HepG2 (cell line): ENCODE results near the gene HLA-DOA. TPM values are rescaled to one million over a fixed set of nuclear protein-coding genes. Genes with fewer than 3 reads are reported as not detected.

Experiments used
- ATF1 ChIP-seq: IDR thresholded peaks from 2 replicates; pipeline ENCODE4 v1.6.1; 2016; ENCODE audit warnings: mild to moderate bottlenecking, control low read depth
- ATF7-NPFF ChIP-seq: sonication (generic); formaldehyde crosslinking; IDR thresholded peaks from 2 replicates; pipeline ENCODE4 v1.8.1; 2023; ENCODE audit warnings: mild to moderate bottlenecking, low read depth, missing genetic modification reagents, moderate library complexity
- HNF4A ChIP-seq: sonication (generic); formaldehyde crosslinking; IDR thresholded peaks from 2 replicates; pipeline ENCODE4 v1.4.0; 2020; ENCODE audit warnings: missing genetic modification reagents
- HNF4G ChIP-seq, 2 experiments: sonication (generic) in 1 of 2; formaldehyde crosslinking in 1 of 2; IDR thresholded peaks; 2 replicates each; pipeline versions ENCODE4 v1.4.0 to v1.6.1; 2011 to 2020; ENCODE audit warnings: borderline replicate concordance in 2 of 2, low read depth in 2 of 2, mild to moderate bottlenecking in 2 of 2, low read length in 1 of 2, missing genetic modification reagents in 1 of 2, moderate library complexity in 1 of 2
- HNRNPLL ChIP-seq: fragments of 200-400 bp; formaldehyde crosslinking; IDR thresholded peaks from 2 replicates; pipeline ENCODE4 v1.6.1; 2017; ENCODE audit warnings: mild to moderate bottlenecking, low read depth, low read length; ENCODE audit not compliant: poor library complexity, severe bottlenecking
- MATR3 ChIP-seq: sonication (generic); formaldehyde crosslinking; IDR thresholded peaks from 2 replicates; pipeline ENCODE4 v1.4.0; 2020; ENCODE audit warnings: missing genetic modification reagents
- RAD21 ChIP-seq: fragments of 450-650 bp; formaldehyde crosslinking; IDR thresholded peaks from 2 replicates; pipeline ENCODE4 v1.5.0; 2020; ENCODE audit warnings: mild to moderate bottlenecking
- TMF1 ChIP-seq: sonication (generic); formaldehyde crosslinking; IDR thresholded peaks from 2 replicates; pipeline ENCODE4 v1.8.1; 2022; ENCODE audit warnings: low read depth, missing genetic modification reagents
- TOE1 ChIP-seq: sonication (generic); formaldehyde crosslinking; IDR thresholded peaks from 2 replicates; pipeline ENCODE4 v1.4.0; 2020; ENCODE audit warnings: mild to moderate bottlenecking, missing genetic modification reagents
- ZFP37 ChIP-seq: sonication (generic); formaldehyde crosslinking; IDR thresholded peaks from 2 replicates; pipeline ENCODE4 v1.4.0; 2020; ENCODE audit warnings: missing genetic modification reagents, borderline replicate concordance
- ZFY ChIP-seq: sonication (generic); formaldehyde crosslinking; IDR thresholded peaks from 2 replicates; pipeline ENCODE4 v1.4.0; 2020; ENCODE audit warnings: missing genetic modification reagents
- ZNF10 ChIP-seq: sonication (generic); formaldehyde crosslinking; IDR thresholded peaks from 2 replicates; pipeline ENCODE4 v1.4.0; 2020; ENCODE audit warnings: mild to moderate bottlenecking, low read depth, missing genetic modification reagents, borderline replicate concordance
- ZNF230 ChIP-seq: sonication (generic); formaldehyde crosslinking; IDR thresholded peaks from 2 replicates; pipeline ENCODE4 v1.4.0; 2020; ENCODE audit warnings: mild to moderate bottlenecking, missing genetic modification reagents
- ZNF260 ChIP-seq: sonication (generic); formaldehyde crosslinking; IDR thresholded peaks from 2 replicates; pipeline ENCODE4 v1.4.0; 2020; ENCODE audit warnings: missing genetic modification reagents, low read depth, mild to moderate bottlenecking, borderline replicate concordance
- ZNF264 ChIP-seq: sonication (generic); formaldehyde crosslinking; IDR thresholded peaks from 2 replicates; pipeline ENCODE4 v1.4.0; 2020; ENCODE audit warnings: missing genetic modification reagents
- ZNF296 ChIP-seq: sonication (generic); formaldehyde crosslinking; conservative IDR thresholded peaks from 2 replicates; pipeline ENCODE4 v1.5.0; 2020; ENCODE audit warnings: mild to moderate bottlenecking, missing genetic modification reagents
- ZNF644 ChIP-seq: IDR thresholded peaks from 2 replicates; pipeline ENCODE4 v1.6.1; 2016; ENCODE audit warnings: low read depth
- ZNF672 ChIP-seq: sonication (generic); formaldehyde crosslinking; IDR thresholded peaks from 2 replicates; pipeline ENCODE4 v1.8.1; 2022; ENCODE audit warnings: missing genetic modification reagents
- ZNF777 ChIP-seq: sonication (generic); formaldehyde crosslinking; IDR thresholded peaks from 2 replicates; pipeline ENCODE4 v1.4.0; 2020; ENCODE audit warnings: missing genetic modification reagents
- ZNF839 ChIP-seq: sonication (generic); formaldehyde crosslinking; IDR thresholded peaks from 2 replicates; pipeline ENCODE4 v1.4.0; 2020; ENCODE audit warnings: missing genetic modification reagents, mild to moderate bottlenecking, borderline replicate concordance
- polyA plus RNA-seq, 8 experiments: library from polyadenylated mRNA; depleted of rRNA in 3 of 8; stranded (reverse) in 7 of 8; unstranded in 1 of 8; fragments of >200 nt; fragmentation: Illumina TruSeq in 4 of 8; extraction: Trizol in 4 of 8; gene quantifications; 2 replicates each; pipeline versions ENCODE4 v1.2.1 to v1.2.3, GENCODE V29; 2011 to 2016; ENCODE audit warnings: low read depth in 4 of 8, missing spikeins in 1 of 8, mixed read lengths in 1 of 8; ENCODE audit not compliant: insufficient read depth in 1 of 8
- total RNA-seq, 5 experiments: library from RNA; depleted of rRNA; stranded (reverse); fragments of >200 nt; fragmentation: Illumina TruSeq; extraction: Trizol; gene quantifications; 2 replicates each; pipeline ENCODE4 v1.2.3, GENCODE V29; 2016; ENCODE audit warnings: low read depth in 1 of 5
- TF ChIP-seq, protein P1 (sequence below): IDR thresholded peaks from 2 replicates; pipeline ENCODE4 v1.6.1; 2016; ENCODE audit warnings: missing genetic modification reagents, missing compliant biosample characterization
- TF ChIP-seq, protein P2 (sequence below): sonication (generic); formaldehyde crosslinking; IDR thresholded peaks from 2 replicates; pipeline ENCODE4 v1.8.1; 2023; ENCODE audit warnings: missing genetic modification reagents, inconsistent platforms, borderline replicate concordance
- TF ChIP-seq, protein P3 (sequence below): sonication (generic); formaldehyde crosslinking; IDR thresholded peaks from 2 replicates; pipeline ENCODE4 v1.8.0; 2022; ENCODE audit warnings: missing genetic modification reagents, mild to moderate bottlenecking, borderline replicate concordance
- TF ChIP-seq, protein P4 (sequence below): sonication (generic); formaldehyde crosslinking; IDR thresholded peaks from 2 replicates; pipeline ENCODE4 v1.4.0; 2020; ENCODE audit warnings: missing genetic modification reagents
- TF ChIP-seq, protein P5 (sequence below): IDR thresholded peaks from 2 replicates; pipeline ENCODE4 v1.6.1; 2016; ENCODE audit warnings: mild to moderate bottlenecking

HLA-DOA gene
- total and polyA plus RNA-seq, 2 of the 13 experiments (the other 11 are each of a cell fraction or from before 2014, with no cell fraction given): 0.03 to 0.09 TPM

DNA sequence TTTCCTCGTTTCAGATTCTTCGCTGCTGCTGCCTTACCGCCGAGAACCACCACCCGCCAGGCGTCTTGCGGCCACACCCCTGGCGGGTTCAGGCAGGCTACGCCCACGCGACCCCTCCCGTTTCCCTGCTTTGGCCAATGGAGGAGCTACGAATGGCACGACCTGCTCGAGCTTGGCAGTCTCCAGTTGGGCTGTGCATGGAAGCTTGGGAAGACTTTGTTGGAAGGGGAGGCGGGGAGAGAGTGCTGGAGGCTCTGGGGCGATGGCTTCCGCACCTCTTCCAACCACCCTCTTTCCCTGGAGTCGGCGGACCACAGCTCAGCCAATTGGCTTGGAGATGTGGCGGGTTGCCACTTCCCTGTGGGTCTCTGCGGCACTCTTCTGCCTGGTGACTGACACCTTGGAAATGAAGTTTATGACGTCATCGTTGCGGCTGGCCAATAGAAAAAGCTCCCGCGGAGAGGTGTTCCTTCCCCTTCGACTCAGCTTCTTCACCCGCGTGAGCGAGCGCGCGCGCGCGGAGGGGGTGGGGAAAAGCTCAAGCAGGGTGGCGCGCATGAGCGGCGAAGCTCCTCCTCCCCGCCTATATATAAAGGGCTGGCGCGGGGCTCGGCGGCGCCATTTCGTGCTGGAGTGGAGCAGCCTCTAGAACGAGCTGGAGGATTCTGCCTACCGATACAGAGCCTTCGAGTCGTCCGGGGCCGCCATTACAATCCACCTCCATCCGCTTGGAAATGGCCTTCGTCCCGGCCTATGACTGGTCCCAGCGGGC lies 37.6 kb downstream of the HLA-DOA start (continued):
- TF ChIP-seq, protein P1, sequence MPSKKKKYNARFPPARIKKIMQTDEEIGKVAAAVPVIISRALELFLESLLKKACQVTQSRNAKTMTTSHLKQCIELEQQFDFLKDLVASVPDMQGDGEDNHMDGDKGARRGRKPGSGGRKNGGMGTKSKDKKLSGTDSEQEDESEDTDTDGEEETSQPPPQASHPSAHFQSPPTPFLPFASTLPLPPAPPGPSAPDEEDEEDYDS (CRISPR knock-in tag): peak; percentile 99
- TF ChIP-seq, protein P2, sequence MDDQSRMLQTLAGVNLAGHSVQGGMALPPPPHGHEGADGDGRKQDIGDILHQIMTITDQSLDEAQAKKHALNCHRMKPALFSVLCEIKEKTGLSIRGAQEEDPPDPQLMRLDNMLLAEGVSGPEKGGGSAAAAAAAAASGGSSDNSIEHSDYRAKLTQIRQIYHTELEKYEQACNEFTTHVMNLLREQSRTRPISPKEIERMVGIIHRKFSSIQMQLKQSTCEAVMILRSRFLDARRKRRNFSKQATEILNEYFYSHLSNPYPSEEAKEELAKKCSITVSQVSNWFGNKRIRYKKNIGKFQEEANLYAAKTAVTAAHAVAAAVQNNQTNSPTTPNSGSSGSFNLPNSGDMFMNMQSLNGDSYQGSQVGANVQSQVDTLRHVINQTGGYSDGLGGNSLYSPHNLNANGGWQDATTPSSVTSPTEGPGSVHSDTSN (CRISPR knock-in tag): no peak
- TF ChIP-seq ATF1 (CRISPR knock-in tag) (peak; percentile 91), TOE1 (CRISPR knock-in tag) (peak; percentile 95; the same call in 1 of the 2 replicates), MATR3 (CRISPR knock-in tag) (0 out of 2 replicates have a peak, but pooled peaks have one; percentile 72), ZNF10 (no peak), ZNF777 (CRISPR knock-in tag) (no peak), TMF1 (CRISPR knock-in tag) (no peak; the same call in 1 of the 2 replicates), ZNF672 (CRISPR knock-in tag) (no peak), ZNF260 (0 out of 2 replicates have a peak, but pooled peaks have one; percentile 60), ZNF296 (0 out of 2 replicates have a peak, but pooled peaks have one; percentile 79), HNRNPLL (peak; percentile 62), ZNF644 (CRISPR knock-in tag) (peak; percentile 91), HNF4A (CRISPR knock-in tag) (0 out of 2 replicates have a peak, but pooled peaks have one; percentile 6), ZFY (CRISPR knock-in tag) (peak; percentile 59; the same call in 1 of the 2 replicates), ZNF264 (CRISPR knock-in tag) (peak; percentile 64), RAD21 (CRISPR knock-in tag) (peak; percentile 62), ZNF839 (CRISPR knock-in tag) (no peak), ZFP37 (peak; percentile 89), ATF7-NPFF (CRISPR knock-in tag) (no peak), HNF4G (IDR thresholded peaks at IDR 0.05; ENCODE audit: borderline replicate concordance, low read depth, low read length) (peak; percentile 15; the same call in 1 of the 2 replicates), HNF4G (CRISPR knock-in tag; IDR thresholded peaks at IDR 0.05; ENCODE audit: borderline replicate concordance, low read depth) (no peak), ZNF230 (CRISPR knock-in tag) (peak; percentile 30; the same call in 1 of the 2 replicates)
- TF ChIP-seq, protein P3, sequence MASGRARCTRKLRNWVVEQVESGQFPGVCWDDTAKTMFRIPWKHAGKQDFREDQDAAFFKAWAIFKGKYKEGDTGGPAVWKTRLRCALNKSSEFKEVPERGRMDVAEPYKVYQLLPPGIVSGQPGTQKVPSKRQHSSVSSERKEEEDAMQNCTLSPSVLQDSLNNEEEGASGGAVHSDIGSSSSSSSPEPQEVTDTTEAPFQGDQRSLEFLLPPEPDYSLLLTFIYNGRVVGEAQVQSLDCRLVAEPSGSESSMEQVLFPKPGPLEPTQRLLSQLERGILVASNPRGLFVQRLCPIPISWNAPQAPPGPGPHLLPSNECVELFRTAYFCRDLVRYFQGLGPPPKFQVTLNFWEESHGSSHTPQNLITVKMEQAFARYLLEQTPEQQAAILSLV (CRISPR knock-in tag): no peak
- TF ChIP-seq, protein P4, sequence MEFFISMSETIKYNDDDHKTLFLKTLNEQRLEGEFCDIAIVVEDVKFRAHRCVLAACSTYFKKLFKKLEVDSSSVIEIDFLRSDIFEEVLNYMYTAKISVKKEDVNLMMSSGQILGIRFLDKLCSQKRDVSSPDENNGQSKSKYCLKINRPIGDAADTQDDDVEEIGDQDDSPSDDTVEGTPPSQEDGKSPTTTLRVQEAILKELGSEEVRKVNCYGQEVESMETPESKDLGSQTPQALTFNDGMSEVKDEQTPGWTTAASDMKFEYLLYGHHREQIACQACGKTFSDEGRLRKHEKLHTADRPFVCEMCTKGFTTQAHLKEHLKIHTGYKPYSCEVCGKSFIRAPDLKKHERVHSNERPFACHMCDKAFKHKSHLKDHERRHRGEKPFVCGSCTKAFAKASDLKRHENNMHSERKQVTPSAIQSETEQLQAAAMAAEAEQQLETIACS (CRISPR knock-in tag): peak; percentile 99
- TF ChIP-seq, protein P5, sequence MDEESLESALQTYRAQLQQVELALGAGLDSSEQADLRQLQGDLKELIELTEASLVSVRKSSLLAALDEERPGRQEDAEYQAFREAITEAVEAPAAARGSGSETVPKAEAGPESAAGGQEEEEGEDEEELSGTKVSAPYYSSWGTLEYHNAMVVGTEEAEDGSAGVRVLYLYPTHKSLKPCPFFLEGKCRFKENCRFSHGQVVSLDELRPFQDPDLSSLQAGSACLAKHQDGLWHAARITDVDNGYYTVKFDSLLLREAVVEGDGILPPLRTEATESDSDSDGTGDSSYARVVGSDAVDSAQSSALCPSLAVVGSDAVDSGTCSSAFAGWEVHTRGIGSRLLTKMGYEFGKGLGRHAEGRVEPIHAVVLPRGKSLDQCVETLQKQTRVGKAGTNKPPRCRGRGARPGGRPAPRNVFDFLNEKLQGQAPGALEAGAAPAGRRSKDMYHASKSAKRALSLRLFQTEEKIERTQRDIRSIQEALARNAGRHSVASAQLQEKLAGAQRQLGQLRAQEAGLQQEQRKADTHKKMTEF (CRISPR knock-in tag): peak; percentile 81
